ENCODE results near the gene SPOCD1.
A peak's percentile ranks its signal among the peaks of the same experiment; 100 is the strongest.

SPOCD1 gene

DNA sequence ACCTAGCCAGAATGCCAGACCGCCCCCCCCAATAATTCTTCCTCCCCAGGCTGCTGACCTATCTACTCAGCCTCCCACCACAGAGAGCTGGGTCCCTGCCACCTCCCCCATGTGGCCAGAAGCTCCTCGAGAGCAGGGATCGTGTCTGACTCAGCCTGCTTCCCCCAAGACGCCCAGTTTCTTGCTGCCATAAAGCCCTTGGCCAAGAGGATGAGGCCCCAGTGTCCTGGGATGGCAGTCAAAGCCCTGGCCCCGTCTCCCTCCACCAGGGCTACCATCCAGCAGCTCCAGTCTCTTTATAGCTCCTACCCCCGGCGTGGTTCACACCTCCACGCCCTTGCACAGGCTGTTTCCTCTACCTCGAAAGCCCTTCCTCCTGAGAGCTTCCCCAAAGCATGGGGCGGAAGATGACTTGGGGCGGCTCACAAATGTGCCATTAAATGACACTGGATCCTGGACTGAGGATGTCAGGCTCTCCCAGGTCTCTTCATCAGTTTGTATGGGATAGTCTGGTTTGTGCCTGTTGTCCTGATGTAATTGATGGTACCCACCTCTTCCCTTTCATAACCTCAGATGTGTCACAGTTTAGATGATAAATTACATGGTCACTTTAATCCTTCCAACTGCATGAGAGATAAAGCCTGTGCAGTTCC is 64.8 kb downstream of the SPOCD1 start:
- peak; percentile 30 for DNase-seq (ENCODE audit: low read depth)
- no peaks in the 10 kb centered on the region for H3K36me3 ChIP-seq (ENCODE audit: control insufficient read depth, insufficient read depth, low read length, severe bottlenecking)
- H3K9me3 ChIP-seq (ENCODE audit: control insufficient read depth, low read length), result no peaks in the 10 kb centered on the region
- H3K9ac ChIP-seq (ENCODE audit: low read length), result no peak overlapping the region
- H3K4me3 ChIP-seq (ENCODE audit: low read length), result no peak overlapping the region
- no peaks in the 10 kb centered on the region for H3K27me3 ChIP-seq (replicated peaks; ENCODE audit: control insufficient read depth, insufficient read depth, low read length)
- H3K4me1 ChIP-seq (ENCODE audit: control insufficient read depth, insufficient read depth, low read length), result peaks cover 40% of the 10 kb centered on the region

DNA sequence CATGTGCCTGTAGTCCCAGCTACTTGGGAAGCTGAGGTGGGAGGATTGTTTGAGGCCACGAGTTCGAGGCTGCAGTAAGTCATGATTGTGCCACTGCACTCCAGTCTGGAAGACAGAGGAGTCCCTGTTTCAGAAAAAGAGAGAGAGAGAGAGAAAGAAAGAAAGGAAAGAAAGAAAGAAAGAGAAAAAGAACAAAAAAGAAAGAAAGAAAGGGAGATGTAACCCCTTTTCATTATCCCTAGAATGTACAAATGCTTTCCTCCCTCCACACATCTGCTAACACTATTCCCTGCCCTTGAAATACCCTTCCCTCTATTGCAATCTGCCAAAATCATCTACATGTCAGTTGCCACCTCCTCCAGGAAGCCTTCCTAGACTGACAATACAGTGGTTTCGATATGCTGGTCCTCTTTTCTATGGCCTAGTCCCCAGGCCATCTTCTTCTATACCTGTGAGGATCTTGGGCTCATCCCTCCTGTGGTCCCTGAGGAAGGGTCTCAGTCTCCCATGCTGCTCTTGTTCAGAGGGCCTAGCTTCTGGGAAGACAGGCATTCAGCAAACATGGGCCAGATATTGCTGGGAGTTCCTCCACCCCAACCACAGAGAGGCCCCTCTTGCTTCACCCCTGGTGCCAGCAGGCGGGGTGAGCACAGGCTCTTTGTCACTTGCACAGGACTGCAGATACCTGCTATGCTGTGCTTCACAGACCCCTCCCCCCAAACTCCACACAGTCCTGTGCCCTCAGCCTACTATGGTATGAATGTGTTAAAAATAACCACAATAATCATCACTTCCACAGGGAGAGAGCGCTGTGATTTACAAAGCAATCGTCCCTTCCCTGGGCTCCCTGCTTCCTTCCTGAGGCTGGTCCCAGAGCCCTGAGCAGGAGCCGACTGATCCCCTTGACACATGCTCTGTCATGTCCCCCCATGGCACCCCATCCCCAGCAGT is 65.8 kb downstream of the SPOCD1 start:
- Histone ChIP-seq H3K9me3 (ENCODE audit: control insufficient read depth, low read length) (no peaks in the 10 kb centered on the region), H3K9ac (ENCODE audit: low read length) (no peak overlapping the region), H3K4me1 (ENCODE audit: control insufficient read depth, insufficient read depth, low read length) (peaks cover 43% of the 10 kb centered on the region), H3K4me3 (ENCODE audit: low read length) (no peak overlapping the region), H3K36me3 (ENCODE audit: control insufficient read depth, insufficient read depth, low read length, severe bottlenecking) (no peaks in the 10 kb centered on the region), H3K27me3 (replicated peaks; ENCODE audit: control insufficient read depth, insufficient read depth, low read length) (no peaks in the 10 kb centered on the region)
- DNase-seq (ENCODE audit: low read depth), result no peak

DNA sequence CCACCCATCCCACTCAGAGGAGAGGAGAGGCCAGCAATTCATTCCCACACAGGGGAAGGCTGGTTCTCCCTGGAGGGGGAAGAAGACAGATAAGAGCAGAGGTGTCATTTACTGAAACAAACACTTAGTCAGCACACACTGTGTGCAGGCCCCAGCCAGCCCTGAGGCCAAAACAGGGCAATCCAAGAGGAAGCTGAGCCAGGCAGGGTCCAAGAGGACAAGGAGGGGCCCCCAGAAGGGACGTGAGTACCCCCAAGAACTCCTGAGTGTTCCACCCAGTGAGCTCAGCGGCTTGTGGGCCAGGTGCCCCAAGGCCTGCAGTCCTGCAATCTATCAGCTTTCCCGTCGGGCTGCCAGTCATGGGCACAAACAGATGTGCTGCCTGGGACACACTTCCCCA is 67.5 kb downstream of the SPOCD1 start:
- Histone ChIP-seq H3K27me3 (replicated peaks; ENCODE audit: control insufficient read depth, insufficient read depth, low read length) (no peaks in the 10 kb centered on the region), H3K4me1 (ENCODE audit: control insufficient read depth, insufficient read depth, low read length) (peaks cover 30% of the 10 kb centered on the region), H3K36me3 (ENCODE audit: control insufficient read depth, insufficient read depth, low read length, severe bottlenecking) (no peaks in the 10 kb centered on the region), H3K4me3 (ENCODE audit: low read length) (no peak overlapping the region), H3K9me3 (ENCODE audit: control insufficient read depth, low read length) (no peaks in the 10 kb centered on the region), H3K9ac (ENCODE audit: low read length) (no peak overlapping the region)
- no peak for DNase-seq (ENCODE audit: low read depth)

DNA sequence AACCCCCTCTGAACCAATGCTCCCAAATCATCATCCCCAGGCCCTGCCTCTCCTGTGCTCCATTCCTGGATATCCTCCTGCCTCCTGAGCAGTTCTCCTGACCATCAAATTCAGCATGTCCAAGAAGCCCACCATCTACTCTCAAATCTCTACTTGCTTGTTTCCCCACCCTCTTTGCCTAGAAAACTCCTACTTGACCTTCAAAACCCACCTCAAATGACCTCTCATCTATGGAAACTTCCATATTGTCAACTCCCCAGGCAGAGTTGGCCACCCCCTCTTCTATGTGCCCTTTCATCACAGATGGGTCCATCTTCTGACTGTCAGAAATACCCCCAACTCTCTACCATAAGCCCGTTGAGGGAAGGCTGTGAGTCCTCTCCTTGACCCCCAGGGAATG is 68.5 kb downstream of the SPOCD1 start:
- peaks cover 24% of the 10 kb centered on the region for H3K4me1 ChIP-seq (ENCODE audit: control insufficient read depth, insufficient read depth, low read length)

DNA sequence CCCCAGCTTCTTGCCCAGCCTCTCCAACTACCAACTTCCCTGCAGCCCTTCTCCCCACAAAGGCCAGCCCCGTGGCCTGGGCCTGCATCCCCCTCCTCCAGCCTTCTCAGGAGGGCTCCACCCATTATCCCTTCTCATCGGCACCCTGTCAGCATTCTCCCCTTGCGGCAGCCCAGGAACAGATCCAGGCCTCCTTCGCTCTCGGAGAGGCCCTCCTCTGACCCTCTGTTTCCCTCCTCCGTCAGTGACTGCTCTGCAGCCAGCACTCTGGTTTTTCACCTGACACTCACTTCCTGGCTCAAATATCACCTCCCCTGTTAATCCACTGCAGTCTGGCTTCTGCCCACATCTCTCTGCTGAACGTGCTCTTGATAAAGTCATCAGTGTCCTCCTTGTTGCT is 69.1 kb downstream of the SPOCD1 start:
- Histone ChIP-seq H3K9me3 (ENCODE audit: control insufficient read depth, low read length) (no peaks in the 10 kb centered on the region), H3K4me3 (ENCODE audit: low read length) (no peak overlapping the region), H3K4me1 (ENCODE audit: control insufficient read depth, insufficient read depth, low read length) (peaks cover 24% of the 10 kb centered on the region), H3K27me3 (replicated peaks; ENCODE audit: control insufficient read depth, insufficient read depth, low read length) (no peaks in the 10 kb centered on the region), H3K9ac (ENCODE audit: low read length) (no peak overlapping the region), H3K36me3 (ENCODE audit: control insufficient read depth, insufficient read depth, low read length, severe bottlenecking) (no peaks in the 10 kb centered on the region)
- DNase-seq (ENCODE audit: low read depth), result no peak

More for the DNA sequence above, 68.5 kb downstream of the SPOCD1 start:
- no peaks in the 10 kb centered on the region for H3K9me3 ChIP-seq (ENCODE audit: control insufficient read depth, low read length)
- no peak overlapping the region for H3K4me3 ChIP-seq (ENCODE audit: low read length)
- H3K27me3 ChIP-seq (replicated peaks; ENCODE audit: control insufficient read depth, insufficient read depth, low read length), result no peaks in the 10 kb centered on the region
- H3K36me3 ChIP-seq (ENCODE audit: control insufficient read depth, insufficient read depth, low read length, severe bottlenecking), result no peaks in the 10 kb centered on the region
- no peak overlapping the region for H3K9ac ChIP-seq (ENCODE audit: low read length)
- no peak for DNase-seq (ENCODE audit: low read depth)

DNA sequence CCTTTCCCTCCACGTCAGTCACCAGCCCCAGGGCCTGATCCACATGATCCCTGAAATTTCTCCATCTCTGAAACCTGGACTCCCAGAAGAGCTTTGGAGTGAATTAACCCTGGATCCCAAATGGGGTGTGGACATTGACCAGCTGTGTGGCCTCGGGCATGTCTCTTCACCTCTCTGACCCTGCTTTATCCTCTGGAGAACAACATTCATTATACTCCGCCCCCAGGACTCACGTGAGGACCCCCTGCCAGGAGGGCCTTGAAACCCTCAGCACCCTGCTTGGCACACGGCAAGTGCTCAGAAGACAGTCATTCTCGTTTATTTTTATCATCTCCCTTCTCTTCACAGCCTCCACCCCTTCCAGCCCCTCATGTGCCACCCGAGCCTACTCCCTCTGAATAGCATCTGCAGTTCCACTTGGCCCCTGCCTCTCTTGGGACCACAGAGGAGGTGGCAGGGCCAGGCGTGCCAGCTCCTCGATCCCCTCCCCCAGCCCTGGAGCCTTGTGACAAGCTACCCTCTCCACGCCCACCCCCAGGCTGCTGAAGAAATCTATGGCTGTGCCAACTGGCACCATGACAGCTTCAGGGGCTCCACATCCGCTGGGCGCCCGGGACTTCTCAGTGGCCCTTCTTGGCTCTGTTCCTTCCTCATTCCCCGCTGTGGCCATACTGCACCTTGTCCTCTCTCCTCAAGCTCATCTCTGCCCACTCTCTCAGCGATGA is 69.7 kb downstream of the SPOCD1 start:
- Histone ChIP-seq H3K27me3 (replicated peaks; ENCODE audit: control insufficient read depth, insufficient read depth, low read length) (no peaks in the 10 kb centered on the region), H3K9ac (ENCODE audit: low read length) (peak overlapping the region; percentile 19), H3K4me3 (ENCODE audit: low read length) (no peak overlapping the region), H3K36me3 (ENCODE audit: control insufficient read depth, insufficient read depth, low read length, severe bottlenecking) (no peaks in the 10 kb centered on the region), H3K4me1 (ENCODE audit: control insufficient read depth, insufficient read depth, low read length) (peaks cover 21% of the 10 kb centered on the region), H3K9me3 (ENCODE audit: control insufficient read depth, low read length) (no peaks in the 10 kb centered on the region)
- DNase-seq (ENCODE audit: low read depth), result no peak

DNA sequence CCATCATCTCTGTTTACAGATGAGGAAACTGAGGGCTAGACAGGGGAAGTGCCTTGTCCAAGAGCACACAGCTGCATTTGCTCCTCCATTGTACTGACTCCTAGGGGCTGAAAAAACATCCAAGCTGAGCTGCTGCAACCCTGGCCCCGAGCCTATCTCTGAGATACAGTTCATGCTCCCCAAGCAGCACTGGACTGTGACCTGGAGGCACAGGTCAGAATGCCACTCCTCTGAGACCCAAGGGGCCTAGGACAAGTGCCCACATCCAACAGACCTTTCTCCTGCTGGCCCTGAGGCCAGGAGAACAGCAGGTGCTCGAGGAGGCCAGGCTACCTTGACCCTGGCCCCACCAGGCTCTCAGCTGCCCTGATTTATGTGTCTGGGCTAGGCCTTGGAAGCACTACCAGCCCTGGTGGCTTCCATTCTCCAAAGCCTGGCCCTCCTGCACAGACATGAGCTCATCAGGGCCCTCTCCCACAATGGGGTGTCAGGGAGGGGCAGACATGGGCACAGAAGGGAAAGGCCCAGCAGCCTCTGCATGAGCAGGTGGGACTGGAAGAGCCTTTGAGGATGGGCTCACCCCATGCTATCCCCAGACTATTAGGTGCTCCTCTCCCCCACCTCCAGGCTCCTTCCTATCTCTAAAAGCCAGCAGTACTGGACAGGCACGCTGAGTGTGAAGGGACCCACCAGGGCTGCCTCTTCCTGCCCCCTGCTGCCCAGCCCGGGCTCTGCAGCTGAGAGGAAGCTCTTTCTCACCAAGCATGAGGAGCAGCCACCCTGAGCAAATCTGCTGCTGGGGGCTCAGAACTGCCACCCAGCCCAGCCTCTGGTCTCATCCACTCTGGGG is 70.5 kb downstream of the SPOCD1 start:
- peaks cover 13% of the 10 kb centered on the region for H3K4me1 ChIP-seq (ENCODE audit: control insufficient read depth, insufficient read depth, low read length)
- H3K4me3 ChIP-seq (ENCODE audit: low read length), result no peak overlapping the region
- DNase-seq (ENCODE audit: low read depth), result peak; percentile 83
- no peaks in the 10 kb centered on the region for H3K36me3 ChIP-seq (ENCODE audit: control insufficient read depth, insufficient read depth, low read length, severe bottlenecking)
- H3K27me3 ChIP-seq (replicated peaks; ENCODE audit: control insufficient read depth, insufficient read depth, low read length), result no peaks in the 10 kb centered on the region
- H3K9me3 ChIP-seq (ENCODE audit: control insufficient read depth, low read length), result no peaks in the 10 kb centered on the region
- peak overlapping the region; percentile 19 for H3K9ac ChIP-seq (ENCODE audit: low read length)

DNA sequence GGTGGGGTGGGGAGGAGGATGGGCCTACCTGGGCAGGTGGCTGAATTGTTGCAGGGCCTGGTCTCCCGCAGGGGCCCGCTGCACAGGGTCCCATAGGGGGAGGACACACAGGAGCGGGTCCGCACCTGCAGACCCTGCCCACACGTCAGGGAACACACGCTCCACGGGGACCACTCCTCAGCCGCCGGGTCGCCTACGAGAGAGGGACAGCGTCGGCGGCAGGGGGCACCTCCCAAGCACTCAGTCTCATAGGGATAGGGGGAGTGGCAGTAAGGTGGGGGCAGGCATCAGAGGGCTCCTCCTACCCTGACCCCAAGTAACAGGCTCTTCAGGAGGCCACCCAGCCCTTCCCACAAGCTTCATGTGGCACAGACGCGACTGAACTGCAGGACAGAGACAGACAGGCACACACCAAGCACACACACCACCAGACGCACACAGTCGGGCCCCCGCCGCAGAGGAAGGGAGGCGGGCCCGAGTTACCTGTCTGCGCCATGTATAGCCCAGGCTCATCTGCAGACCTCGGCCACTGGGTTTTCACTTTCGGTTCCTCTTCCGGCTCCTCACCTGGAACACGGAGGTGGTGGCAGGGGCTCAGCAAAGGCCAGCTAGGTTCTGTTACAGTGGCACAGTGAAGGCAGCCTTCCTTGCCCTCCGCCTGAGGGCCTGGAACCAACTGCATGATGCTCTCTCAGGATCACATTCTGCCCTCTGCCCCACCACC is 71.5 kb downstream of the SPOCD1 start:
- peaks cover 8% of the 10 kb centered on the region for H3K4me1 ChIP-seq (ENCODE audit: control insufficient read depth, insufficient read depth, low read length)
- H3K9ac ChIP-seq (ENCODE audit: low read length), result no peak overlapping the region
- no peaks in the 10 kb centered on the region for H3K27me3 ChIP-seq (replicated peaks; ENCODE audit: control insufficient read depth, insufficient read depth, low read length)
- no peaks in the 10 kb centered on the region for H3K36me3 ChIP-seq (ENCODE audit: control insufficient read depth, insufficient read depth, low read length, severe bottlenecking)
- no peaks in the 10 kb centered on the region for H3K9me3 ChIP-seq (ENCODE audit: control insufficient read depth, low read length)
- DNase-seq (ENCODE audit: low read depth), result no peak
- no peak overlapping the region for H3K4me3 ChIP-seq (ENCODE audit: low read length)

DNA sequence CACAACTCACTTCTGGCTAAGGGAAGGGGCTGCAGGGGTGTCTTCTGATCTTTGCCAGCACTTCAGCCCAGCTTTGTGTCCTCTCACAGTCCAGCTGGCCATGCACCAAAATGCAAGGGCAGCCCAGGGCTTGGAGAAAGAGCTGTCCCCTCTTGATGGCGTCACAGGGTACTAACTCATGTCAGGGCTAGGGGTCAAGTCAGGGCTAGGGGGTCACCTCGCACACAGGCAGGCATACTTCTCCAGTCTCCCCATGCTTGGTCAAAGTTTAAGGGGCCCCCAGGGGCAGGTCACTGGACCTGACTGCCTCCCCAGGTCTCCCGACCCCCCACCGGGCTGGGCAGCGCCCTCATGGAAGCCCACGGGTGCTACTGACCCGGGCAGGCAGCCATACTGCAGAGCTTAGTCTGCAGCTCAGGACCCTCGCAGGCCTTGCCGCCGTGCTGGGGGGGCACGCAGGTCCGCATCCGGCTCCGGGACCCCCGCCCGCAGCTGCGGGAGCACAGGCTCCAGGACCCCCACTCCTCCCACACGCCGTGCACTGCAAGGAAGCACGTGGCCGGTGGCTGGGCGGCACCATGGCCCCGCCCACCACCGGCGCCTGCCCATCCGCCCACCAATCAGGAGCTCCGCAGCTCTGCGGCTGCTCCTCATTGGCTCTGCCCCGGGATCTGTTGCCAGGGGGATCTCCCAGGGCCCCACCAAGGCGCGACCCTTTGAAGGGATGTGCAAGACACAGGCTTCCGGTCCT is 73.2 kb downstream of the SPOCD1 start:
- Histone ChIP-seq H3K4me3 (ENCODE audit: low read length) (no peak overlapping the region), H3K36me3 (ENCODE audit: control insufficient read depth, insufficient read depth, low read length, severe bottlenecking) (peaks cover 9% of the 10 kb centered on the region), H3K4me1 (ENCODE audit: control insufficient read depth, insufficient read depth, low read length) (peaks cover 8% of the 10 kb centered on the region), H3K9ac (ENCODE audit: low read length) (no peak overlapping the region), H3K9me3 (ENCODE audit: control insufficient read depth, low read length) (no peaks in the 10 kb centered on the region), H3K27me3 (replicated peaks; ENCODE audit: control insufficient read depth, insufficient read depth, low read length) (no peaks in the 10 kb centered on the region)
- DNase-seq (ENCODE audit: low read depth), result no peak
